ENCODE data around the gene CFAP69.

DNA sequence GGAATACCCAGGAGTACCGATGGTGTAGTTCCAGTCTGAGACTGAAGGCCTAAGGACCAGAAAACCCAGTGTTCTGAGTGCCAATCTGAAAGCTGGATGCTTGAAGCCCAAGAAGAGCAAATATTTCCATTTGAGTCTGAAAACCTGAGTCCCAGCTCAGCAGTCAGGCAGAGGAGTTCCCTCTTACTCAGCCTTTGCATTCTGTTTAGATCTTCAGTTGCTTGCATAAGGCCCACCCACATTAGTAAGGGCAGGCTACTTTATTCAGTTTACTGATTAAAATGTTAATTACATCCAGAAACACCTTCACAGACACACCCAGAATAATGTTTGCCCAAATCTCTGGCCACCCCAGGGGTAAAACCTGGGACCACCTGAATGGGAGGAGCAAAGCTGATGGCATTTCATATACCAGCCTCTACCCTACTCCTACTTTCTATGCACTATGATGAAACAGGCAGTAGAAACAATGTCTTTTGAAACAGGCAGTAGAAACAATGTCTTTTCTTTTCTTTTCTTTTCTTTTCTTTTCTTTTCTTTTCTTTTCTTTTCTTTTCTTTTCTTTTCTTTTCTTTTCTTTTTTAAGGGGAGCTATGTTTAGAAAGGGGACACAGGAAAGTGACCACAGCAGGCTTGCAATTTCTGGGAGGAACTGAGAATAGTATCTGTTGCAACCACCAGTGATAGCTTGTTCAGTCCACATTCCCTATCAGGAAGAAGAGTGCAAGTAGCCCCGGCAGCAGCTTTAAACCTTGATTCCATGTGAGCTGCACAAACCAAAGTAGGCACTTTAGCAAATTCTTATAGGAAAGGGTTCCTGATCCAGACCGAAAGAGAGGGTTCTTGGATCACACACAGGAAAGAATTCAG is 45.5 kb downstream of the CFAP69 start:
- TF ChIP-seq CHD2 (IDR thresholded peaks at IDR 0.05; ENCODE audit: borderline replicate concordance, low read depth, low read length) (no peak), RBBP5 (conservative IDR thresholded peaks at IDR 0.05) (no peak), POLR2A (IDR thresholded peaks at IDR 0.05; ENCODE audit: low read depth, low read length) (no peak), SREBF1 (IDR thresholded peaks at IDR 0.05; ENCODE audit: low read length) (no peak), SMC3 (IDR thresholded peaks at IDR 0.05; ENCODE audit: borderline replicate concordance, low read length) (no peak), SP1 (IDR thresholded peaks at IDR 0.05; ENCODE audit: low read depth, low read length) (no peak), MTA2 (IDR thresholded peaks at IDR 0.05; ENCODE audit: low read depth) (no peak), TCF12 (IDR thresholded peaks at IDR 0.05; ENCODE audit: low read depth, low read length) (no peak), JUND (IDR thresholded peaks at IDR 0.05; ENCODE audit: low read depth, low read length) (no peak)
- TF ChIP-seq, protein P1, sequence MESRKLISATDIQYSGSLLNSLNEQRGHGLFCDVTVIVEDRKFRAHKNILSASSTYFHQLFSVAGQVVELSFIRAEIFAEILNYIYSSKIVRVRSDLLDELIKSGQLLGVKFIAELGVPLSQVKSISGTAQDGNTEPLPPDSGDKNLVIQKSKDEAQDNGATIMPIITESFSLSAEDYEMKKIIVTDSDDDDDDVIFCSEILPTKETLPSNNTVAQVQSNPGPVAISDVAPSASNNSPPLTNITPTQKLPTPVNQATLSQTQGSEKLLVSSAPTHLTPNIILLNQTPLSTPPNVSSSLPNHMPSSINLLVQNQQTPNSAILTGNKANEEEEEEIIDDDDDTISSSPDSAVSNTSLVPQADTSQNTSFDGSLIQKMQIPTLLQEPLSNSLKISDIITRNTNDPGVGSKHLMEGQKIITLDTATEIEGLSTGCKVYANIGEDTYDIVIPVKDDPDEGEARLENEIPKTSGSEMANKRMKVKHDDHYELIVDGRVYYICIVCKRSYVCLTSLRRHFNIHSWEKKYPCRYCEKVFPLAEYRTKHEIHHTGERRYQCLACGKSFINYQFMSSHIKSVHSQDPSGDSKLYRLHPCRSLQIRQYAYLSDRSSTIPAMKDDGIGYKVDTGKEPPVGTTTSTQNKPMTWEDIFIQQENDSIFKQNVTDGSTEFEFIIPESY (IDR thresholded peaks at IDR 0.05) = no peak

Measured in GM12878 (cell line).